ENCODE measurements around the gene SPATS2.

DNA sequence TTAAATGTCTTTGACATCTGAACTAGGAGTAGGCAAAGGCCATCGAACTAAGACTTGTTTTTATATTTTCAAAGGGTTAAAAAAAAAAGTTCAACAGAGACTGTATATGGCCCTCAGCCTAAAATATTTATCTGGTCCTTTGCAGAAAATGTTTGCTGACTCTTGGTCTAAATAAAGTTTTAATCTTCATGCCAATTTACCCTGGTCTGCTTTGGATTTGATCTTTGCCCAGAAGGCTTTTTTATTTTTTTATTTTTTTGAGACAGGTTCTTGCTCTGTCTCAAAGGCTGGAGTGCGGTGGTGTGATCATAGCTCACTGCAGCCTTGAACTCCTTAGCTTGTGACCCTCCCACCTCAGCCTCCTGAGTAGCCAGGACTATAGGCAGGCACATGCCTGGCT is 47.1 kb downstream of the SPATS2 start:
- TF ChIP-seq, protein P1, sequence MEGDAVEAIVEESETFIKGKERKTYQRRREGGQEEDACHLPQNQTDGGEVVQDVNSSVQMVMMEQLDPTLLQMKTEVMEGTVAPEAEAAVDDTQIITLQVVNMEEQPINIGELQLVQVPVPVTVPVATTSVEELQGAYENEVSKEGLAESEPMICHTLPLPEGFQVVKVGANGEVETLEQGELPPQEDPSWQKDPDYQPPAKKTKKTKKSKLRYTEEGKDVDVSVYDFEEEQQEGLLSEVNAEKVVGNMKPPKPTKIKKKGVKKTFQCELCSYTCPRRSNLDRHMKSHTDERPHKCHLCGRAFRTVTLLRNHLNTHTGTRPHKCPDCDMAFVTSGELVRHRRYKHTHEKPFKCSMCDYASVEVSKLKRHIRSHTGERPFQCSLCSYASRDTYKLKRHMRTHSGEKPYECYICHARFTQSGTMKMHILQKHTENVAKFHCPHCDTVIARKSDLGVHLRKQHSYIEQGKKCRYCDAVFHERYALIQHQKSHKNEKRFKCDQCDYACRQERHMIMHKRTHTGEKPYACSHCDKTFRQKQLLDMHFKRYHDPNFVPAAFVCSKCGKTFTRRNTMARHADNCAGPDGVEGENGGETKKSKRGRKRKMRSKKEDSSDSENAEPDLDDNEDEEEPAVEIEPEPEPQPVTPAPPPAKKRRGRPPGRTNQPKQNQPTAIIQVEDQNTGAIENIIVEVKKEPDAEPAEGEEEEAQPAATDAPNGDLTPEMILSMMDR (IDR thresholded peaks at IDR 0.05) = no peak
- TF ChIP-seq POLR2A (IDR thresholded peaks at IDR 0.05) (no peak), EP300 (IDR thresholded peaks at IDR 0.05) (no peak)

All from ovary (tissue), 3 donors.